VCaP (cell line): ENCODE data around the gene SSH2.

ENCODE experiments used
- H3K27ac ChIP-seq: fragments of 450-650 bp; 2 replicates; pipeline ENCODE4 v1.5.1; 2017
- TF ChIP-seq, protein P1 (sequence below): fragments of 450-650 bp; conservative IDR thresholded peaks from 2 replicates; pipeline ENCODE4 v1.5.1; 2017; ENCODE audit warnings: mild to moderate bottlenecking, moderate library complexity

The SSH2 gene

DNA sequence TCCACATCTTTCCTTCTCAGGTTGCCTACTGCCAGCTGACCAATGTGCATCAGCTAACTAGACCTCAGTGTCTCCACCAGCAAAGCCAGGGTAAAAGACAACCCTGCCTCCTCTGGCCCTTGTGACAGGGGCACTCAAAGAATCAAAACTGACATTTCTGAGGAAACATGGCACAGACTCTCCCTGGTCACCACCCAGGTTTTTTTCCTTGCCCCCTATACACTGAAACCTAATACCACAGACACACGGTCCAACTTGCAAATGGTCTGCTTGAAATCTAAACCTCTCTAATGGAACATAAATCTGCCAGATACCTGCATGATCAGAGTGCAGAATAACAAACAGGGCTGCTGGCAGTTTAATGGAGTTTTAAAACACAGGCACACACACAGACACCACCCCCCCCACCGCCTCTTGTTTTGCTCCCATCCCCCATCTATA is 287.8 kb downstream of the SSH2 start:
- TF ChIP-seq, protein P1, sequence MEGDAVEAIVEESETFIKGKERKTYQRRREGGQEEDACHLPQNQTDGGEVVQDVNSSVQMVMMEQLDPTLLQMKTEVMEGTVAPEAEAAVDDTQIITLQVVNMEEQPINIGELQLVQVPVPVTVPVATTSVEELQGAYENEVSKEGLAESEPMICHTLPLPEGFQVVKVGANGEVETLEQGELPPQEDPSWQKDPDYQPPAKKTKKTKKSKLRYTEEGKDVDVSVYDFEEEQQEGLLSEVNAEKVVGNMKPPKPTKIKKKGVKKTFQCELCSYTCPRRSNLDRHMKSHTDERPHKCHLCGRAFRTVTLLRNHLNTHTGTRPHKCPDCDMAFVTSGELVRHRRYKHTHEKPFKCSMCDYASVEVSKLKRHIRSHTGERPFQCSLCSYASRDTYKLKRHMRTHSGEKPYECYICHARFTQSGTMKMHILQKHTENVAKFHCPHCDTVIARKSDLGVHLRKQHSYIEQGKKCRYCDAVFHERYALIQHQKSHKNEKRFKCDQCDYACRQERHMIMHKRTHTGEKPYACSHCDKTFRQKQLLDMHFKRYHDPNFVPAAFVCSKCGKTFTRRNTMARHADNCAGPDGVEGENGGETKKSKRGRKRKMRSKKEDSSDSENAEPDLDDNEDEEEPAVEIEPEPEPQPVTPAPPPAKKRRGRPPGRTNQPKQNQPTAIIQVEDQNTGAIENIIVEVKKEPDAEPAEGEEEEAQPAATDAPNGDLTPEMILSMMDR = no peak
- peak overlapping the region; percentile 68 for H3K27ac ChIP-seq

DNA sequence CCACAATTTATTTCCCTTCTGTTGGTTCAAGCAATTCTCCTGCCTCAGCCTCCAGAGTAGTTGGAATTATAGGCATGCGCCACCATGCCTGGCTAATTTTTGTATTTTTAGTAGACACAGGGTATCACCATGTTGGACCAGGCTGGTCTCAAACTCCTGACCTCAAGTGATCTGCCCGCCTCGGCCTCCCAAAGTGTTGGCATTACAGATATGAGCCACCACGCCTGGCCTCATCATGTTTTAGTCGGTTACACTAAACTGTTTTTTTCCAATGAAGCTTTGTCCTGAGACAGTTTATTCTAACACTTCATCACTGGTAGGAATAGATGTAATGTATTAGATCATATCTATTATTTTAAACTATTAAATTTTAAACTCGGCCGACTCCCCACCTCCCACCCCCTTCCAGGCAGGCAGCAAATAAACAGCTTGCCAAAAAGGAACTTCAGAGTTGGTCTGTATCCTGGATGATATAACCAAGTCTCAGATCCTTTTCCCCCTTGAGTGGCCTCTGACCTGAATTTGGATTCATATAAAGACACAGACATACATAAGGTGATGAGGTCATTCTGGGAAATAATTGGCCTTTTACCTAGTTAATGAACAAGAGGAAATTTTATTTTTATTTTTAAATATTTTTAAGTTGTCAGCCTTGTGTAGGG is 288.9 kb downstream of the SSH2 start:
- TF ChIP-seq, protein P1 = no peak
- H3K27ac ChIP-seq = peak overlapping the region; percentile 68

DNA sequence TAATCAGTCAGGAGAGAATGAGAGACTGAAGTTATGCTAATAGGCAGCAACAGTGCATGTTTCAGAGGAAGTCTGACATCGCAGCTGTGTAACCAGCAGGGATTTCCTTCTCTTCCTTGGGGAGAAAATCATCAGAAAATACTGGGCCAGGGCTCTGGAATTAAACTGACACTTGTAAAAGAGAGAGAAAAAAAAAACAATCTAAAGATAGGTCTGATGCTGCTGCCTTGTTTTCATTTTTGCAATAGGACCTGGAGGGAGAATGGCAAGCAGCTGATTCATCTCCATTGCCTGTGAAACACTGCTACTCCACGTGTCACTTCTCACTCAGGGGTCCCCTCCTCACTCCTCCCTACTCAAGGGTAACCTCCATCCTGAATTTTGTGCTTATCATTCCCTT is 289.6 kb downstream of the SSH2 start:
- peak overlapping the region; percentile 68 for H3K27ac ChIP-seq
- TF ChIP-seq, protein P1 = no peak

DNA sequence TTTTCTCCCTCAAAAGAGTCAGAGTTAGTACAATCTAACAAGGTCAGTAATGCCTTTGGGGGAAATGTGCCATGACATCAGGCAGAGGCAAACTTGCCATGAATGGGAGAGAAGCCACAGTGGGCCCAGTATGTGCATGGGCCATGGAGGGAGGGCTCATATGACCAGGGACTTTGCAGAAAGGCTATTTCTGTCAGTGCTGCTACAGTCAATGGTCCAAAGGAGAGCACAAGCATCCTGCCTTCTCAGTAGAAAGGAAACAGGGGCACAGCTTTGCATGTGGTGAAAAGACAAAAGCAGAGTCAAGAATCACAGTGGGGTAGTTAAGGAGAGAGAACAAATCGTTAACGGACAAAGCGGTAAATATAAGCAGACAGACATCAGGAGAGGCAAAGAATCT is 296.1 kb downstream of the SSH2 start:
- no peak overlapping the region for H3K27ac ChIP-seq
- TF ChIP-seq, protein P1 = no peak

DNA sequence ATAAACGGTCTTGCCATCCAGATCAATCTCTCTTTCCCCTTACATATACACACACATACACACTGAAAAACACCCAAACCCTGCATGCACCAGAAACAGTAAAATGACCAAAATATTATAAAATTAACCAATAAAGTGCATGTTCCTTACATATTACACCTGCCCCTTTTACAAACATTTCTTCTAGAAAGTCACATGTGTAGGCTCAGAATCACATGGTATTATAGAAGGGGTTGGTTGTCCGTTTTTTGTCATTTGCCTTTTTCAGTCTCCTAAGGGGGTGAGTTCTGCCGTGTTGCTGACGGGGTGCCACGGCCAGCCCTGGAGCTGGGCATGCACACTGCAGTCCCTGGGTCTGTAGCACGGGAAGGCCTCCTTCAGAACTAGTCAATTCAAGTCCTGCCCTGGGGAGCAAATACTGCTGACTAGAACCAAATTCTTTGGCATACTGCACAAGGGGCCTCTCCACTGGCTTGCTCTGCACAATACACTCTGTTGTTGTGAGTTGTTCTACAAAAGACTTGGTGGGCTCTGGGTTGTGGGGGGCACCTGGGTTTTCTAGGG is 299.3 kb downstream of the SSH2 start:
- TF ChIP-seq, protein P1 = no peak
- no peak overlapping the region; the same call in 1 of the 2 replicates for H3K27ac ChIP-seq

DNA sequence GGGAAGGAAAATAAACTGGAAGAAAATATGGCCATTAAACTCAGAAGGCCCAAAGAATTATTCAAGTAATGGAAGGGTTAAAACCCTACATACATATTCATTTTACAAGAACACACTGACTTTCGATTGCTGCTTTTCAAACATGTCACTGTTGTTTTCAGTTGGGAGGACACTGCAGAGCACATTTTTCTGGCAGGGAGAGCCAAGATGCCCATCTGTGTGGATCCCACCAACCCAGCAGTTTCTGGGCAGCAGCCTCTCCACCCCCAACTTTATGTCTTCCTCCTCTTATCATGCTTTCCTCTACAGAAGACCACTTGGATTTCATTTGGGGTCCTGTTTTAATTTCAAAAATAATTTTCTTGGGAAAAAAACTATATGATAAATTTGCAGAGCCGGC is 300.2 kb downstream of the SSH2 start:
- TF ChIP-seq, protein P1 = no peak

DNA sequence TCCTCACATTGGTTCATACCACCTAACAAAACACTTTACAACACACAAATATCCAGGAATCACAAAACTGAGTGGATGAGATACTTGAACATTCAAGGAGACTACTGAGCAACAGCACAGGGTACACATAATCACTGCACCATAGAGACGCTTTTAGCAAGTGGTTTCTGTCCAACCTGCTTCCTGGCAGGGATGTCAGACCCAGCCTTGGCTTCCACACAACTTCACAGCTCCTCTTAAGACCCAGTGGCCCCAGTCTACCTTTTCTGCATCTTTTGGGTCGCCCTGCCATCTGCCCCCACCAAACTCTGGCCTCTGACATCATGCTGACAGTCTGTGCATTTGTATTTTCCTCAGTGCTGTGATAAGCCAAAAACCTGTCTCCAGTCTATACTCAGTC is 301.4 kb downstream of the SSH2 start:
- peak overlapping the region; percentile 67 for H3K27ac ChIP-seq
- TF ChIP-seq, protein P1 = no peak

More for the DNA sequence above, 300.2 kb downstream of the SSH2 start:
- peak overlapping the region; percentile 67 for H3K27ac ChIP-seq
